NCI-H2029 treated with DMSO at 0.1 percent for 48 hours (cell line): Measurements from ENCODE around the gene CACNG4.
"Not testable (repeated sequence)": the region's sequence is repeated elsewhere in the genome, so short reads cannot be mapped to it uniquely, and the experiment has no call there.

Experiments
- DNase-seq: peaks from one replicate; lab custom pipeline; 2025; lab: John Stamatoyannopoulos, UW

Gene CACNG4

DNA sequence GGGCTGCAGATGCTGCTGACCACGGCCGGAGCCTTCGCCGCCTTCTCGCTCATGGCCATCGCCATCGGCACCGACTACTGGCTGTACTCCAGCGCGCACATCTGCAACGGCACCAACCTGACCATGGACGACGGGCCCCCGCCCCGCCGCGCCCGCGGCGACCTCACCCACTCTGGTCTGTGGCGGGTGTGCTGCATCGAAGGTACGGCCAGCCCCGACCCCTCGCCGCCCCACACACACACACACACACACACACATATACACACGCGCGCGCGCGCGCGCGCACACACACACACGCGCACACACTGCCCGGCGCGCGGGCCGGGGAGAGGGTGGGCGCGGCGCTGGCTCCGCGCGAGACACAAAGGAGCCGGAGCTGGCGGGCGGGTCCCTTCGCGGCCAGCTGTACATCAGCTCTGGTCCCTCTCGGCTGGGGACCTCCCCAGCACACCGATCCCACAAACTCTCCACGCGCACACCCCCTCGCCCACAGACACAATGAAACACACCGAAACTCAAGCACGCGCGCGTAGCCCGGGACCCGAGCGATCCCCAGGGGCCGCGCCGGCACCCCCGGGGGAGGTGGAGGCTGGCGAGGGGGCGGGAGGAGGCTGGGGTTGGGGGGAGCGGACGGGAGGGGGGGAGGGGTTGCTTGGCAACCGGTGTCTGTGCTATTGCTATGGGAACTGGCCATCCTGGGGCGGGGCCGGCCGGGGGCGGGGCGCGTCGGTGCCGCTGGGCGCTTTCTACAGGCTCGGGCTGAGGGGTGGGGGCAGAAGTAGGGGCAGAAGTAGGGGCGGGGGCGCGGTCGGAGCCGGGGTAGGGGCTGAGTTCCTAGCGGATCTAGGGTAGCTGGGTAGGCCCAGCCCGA, 658 bp downstream of the CACNG4 start:
- no peak for DNase-seq

DNA sequence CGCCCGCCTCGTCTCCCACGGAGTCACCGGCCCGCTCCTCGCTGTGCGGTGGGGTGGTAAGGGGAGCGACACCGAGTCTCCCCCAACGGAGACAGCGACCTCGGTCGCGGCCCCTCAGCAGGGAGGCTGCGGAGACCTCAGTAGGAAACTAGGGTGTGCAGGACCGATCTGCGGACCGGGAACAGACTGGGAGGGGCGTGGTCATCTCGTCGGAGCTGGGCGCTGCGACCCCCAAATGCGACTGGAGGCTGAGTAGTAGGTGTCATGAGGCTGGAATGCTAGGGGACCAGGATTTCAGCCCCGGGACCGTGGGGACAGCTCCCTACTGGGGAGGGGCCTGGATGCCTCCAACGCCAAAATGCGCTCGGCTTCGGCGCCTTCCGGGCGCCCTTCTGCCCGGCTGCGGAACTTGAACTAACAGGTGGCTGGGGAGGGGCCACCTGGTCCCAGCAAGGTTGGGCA, 1.3 kb downstream of the CACNG4 start:
- DNase-seq: no peak

DNA sequence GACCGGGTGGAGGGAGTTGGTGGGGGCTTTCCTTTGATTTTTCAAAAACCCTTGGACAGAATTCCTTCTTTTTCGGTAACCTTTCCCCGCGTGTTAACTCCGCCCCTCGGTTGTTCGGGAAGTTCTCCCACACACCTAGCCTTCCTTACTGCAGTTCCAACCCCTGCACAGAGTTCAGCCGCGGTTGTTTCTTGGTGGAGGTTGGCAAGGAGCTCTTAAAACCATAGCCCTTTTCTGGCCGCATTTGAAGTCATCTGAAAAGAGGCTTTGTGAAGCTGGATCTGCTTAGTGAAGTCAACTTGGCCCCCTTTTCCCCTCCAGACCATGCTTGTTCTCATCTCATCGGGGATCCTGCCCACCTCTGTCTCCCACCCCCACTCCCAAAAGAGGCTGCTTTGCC, 1.8 kb downstream of the CACNG4 start:
- DNase-seq: no peak

- no peak for DNase-seq
These were observed 2.4 kb downstream of the CACNG4 start for GRCh38 chr17:66966704-66967418.

DNA sequence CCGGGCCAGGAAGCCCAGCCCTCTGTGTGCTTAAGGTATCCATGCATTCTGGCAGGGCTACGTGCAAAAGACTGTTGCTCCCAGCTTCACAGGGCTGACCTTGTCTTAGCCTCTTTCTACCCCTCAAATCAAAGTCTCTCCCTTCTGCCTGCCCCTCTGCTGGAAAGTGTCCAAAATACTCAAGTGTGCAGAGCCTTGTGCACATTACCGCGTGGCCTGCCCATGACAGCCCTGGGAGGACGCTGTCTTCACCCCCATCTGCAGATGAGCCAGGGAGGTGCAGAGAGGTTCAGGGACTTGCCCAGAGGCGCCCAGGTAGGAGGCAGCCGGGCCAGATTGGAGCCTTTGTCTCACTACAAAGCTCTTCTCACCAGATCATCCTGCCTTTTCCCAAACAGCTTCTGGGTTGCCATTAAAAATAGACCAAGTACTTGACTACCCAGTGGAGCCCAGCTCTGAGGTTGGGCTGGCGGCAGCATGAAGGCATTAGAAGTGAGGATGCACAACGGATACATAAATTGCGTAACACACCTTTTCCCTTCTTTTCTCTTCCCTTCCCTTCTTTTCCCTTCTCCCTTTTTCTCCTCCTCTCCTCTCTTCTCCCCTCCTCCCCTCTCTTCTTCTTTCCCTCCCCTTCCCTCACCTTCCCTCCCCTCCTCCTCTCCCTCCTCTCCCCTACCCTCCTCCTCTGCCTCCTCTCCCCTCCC, 3.5 kb downstream of the CACNG4 start:
- no peak for DNase-seq

- no peak for DNase-seq
These were observed 4.4 kb downstream of the CACNG4 start for GRCh38 chr17:66968916-66969315.

DNA sequence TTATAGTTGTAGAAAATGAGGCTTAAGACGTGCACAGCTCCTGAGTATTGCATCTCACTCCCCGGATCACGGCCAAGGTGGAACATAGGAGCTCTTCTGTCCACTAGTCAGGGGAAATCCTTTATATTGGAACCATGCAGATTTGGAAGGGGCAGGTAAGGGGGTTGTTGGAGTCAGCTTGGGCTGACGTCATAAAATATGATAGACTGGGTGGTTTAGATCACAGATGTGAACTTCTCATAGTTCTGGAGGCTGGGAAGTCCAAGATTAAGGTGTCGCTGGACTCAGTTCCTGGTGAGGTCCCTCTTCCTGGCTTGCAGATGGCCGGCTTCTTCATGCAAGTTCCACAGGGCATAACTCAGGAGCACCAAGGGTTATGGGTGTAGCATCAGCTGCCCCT, 5.6 kb downstream of the CACNG4 start:
- no peak for DNase-seq

DNA sequence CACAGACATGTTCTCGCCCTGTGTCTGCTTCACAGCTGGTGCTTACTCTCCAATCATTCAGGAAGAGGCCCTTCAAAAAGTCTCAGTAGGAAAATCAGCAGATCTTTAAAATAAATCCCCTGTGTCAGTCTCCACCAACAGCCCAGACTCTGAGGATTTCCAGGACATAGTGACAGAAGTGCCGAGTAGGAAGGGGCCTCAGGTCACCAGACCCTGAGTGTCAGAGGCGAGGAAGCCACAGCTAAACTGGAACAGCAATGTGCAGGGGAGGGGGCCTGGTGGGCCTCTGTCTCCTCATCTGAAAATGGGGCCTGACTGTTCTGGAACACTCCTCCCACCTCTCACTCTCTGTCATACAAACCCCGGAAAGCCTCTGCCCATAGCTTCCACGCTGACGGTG, 6.3 kb downstream of the CACNG4 start:
- DNase-seq: no peak

- DNase-seq: no peak
These were observed 6.8 kb downstream of the CACNG4 start for GRCh38 chr17:66971264-66971663.

GRCh38 chr17:66971730-66972441, 7.4 kb downstream of the CACNG4 start:
- DNase-seq: no peak

GRCh38 chr17:66972442-66972830, 7.9 kb downstream of the CACNG4 start:
- DNase-seq: not testable (repeated sequence)

GRCh38 chr17:66975188-66975587, 10.7 kb downstream of the CACNG4 start:
- no peak for DNase-seq

DNA sequence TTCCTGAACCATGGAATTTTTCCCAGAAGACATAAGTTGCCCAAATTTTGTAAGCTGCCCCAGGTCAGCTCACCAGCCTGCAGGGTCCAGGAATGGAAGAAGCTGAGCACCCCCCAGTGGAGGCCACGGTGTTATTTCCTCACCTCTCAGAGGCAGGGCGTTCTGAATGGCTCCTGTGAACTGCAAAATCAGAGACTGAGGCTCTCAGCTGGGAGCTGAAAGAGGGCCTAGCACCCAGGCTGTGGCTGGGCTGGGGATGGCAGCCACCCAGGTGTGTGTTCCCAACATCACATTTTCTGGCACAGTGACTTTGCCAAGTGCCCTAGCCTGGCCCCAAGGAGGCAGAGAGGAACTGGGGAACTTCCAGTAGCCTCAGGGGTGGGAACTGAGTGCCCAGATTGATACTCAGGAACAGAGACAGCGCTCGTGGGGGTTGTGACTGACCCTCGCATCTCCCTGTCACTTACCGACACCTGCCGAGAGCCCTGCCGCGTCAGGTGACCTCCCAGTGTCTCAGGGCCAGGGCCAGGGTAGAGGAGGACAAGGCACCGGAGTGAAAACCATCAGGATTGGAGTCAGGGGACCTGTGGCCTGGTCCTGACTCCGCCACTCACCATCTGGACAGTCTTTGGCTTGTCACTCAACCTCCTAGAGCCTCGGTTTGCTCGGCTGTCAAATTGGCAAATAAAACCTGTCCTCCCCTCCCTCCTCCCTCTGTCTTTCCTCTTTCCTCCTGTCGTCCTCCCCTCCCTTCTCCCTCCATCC, 11.3 kb downstream of the CACNG4 start:
- DNase-seq: no peak

DNA sequence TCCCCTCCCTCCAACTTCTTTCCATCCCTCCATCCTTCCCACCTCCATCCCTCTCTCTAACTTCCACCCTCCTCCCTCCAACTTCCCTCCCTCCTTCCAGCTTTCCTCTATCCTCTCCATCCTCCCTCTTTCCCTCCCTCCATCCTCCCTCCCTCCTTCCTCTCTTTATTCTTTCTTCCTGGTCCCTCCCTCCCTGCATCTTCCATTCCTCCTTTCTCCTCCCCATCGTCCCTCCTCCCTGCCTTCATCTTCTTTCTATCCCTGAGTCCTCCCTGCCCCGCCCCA, 11.8 kb downstream of the CACNG4 start:
- no peak for DNase-seq

- DNase-seq: no peak
These were observed 12.3 kb downstream of the CACNG4 start for GRCh38 chr17:66976781-66977201.

DNA sequence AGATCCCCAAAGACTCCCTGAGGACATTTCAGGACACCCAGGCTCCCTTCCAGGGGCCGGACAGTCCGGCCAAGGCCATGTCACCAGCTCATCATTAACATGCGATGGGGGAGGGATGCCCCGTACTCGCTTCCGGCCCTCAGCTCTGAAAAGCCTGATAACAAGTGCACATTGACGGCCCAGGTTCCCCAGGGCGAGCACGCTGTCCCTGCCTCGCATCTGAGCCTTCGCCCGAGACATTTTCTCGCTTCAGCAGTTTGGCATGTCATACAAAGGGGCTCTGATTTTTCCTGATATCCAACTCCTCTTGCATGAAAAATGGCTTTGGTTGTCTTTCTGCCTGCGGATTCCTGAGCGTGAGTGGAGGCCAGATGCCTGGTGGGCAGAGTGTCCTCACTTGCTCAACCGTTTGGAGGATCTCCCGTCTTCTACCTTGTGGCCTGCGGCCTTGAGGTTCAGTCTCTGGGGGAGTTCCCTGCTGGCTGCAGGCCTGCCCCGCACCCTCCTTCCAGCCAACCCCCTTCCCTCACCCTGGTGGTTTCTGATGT, 14.1 kb downstream of the CACNG4 start:
- DNase-seq: no peak

DNA sequence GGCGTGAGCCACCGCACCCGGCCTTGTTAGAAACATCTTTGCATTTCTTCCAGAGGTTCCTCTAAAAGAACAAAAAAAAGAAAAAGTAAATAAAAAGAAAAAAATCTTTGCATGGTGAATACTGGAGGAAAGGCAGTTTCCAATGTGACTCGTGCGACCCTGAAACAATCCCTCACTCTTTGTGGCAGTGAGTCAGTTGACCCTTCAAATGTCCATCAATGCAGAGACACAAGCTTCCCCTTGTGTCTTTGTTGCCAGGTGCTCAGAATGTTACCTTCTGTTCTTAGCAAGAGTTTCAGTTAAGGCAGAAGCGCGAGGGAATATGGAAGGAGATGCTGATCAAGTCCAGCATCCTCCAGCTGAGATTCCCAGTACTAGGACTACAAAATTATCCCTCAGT, 16.4 kb downstream of the CACNG4 start:
- no peak for DNase-seq

DNA sequence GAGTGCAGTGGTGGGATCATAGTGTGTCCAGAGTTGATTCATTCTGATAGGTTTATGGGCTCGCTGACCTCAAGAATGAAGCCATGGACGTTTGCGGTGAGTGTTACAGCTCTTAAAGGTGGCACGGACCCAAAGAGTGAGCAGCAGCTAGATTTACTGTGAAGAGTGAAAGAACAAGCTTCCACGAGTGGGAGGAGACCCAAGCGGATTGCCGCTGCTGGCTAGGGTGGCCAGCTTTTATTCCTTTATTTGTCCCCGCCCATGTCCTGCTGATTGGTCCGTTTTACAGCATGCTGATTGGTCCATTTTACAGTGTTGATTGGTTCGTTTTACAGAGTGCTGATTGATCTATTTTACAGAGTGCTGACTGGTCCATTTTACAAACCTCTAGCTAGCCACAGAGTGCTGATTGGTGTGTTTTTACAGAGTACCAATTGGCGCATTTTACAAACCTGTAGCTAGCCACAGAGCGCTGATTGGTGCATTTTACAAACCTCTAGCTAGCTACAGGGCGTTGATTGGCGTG, 17.5 kb downstream of the CACNG4 start:
- no peak for DNase-seq

DNA sequence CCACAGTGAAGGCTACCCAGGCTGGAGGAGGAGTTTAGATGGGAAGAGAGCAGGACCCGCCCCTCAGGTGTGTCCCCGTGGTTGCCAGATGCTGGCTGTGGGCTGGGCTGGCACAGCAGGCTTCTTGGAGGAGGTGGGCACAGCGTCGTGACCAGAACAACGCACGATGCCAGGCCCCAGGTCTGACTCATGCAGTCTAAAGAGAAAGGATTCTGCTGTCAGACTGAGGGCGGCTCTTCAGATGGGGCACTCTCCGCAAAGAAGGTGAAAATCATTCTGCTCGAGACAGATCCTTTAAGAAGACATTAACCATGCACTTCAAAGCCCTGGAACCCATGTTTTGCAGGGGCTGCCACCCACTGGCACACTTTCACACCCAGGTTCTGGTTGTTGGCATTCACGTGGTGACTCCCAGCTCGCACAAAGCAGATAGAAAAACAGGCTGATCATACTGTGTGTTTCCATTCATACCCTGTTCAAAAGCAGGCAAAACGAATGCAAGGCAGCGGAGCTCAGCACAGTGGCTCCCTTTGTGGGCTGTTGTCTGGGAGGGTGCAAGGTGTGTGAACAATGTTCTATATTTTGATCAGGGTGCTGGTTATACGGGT, 19.0 kb downstream of the CACNG4 start:
- DNase-seq: no peak

DNA sequence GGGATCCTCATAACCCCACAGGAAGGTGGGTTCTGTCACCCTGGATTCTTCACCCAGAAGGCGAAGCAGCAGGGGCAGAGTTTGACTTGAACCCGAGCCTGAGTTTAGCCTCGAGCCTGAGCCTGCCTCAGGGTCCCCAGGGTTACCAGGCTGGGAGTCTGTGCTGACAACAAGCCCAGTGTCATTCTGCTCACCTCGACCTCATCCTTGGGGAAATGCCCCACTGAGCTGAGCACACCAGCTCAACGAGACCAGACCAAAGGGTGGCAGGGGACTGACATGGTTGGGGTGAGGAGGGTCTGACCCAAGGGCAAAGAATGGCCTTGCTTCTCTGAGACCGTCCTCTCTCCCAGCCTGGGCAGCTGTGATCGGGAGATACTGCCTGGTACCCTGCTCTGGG, 20.2 kb downstream of the CACNG4 start:
- DNase-seq: no peak
